ENCODE measurements around the gene PNLIPRP1. TPM values are rescaled to one million over a fixed set of nuclear protein-coding genes. Genes with fewer than 3 reads are reported as not detected.

PNLIPRP1 gene
- total and polyA plus RNA-seq, 2 experiments from 2014 or later: 0.21 TPM; not detected in 1

GRCh38 chr10:116557305-116557880 lies 33.4 kb upstream of the PNLIPRP1 start:
- Mint-ChIP-seq H3K36me3 (ENCODE audit: low read depth) (no peaks in the 10 kb centered on the region), H3K4me3 (no peak overlapping the region), H3K27ac (no peak overlapping the region), H3K4me1 (peaks cover 15% of the 10 kb centered on the region), H3K9me3 (no peaks in the 10 kb centered on the region), H3K27me3 (ENCODE audit: insufficient read depth, low read depth, poor library complexity) (peaks cover 1% of the 10 kb centered on the region)
- Histone ChIP-seq H3F3A (replicated peaks; ENCODE audit: low read depth) (no peaks in the 10 kb centered on the region), H3K36me3 (ENCODE audit: insufficient read depth) (no peaks in the 10 kb centered on the region), H2AFZ (peak overlapping the region; percentile 38; the same call in 1 of the 2 replicates), H3K4me2 (no peak overlapping the region), H3K27me3 (ENCODE audit: insufficient read depth) (no peaks in the 10 kb centered on the region), H3K79me2 (replicated peaks; ENCODE audit: insufficient read depth) (no peaks in the 10 kb centered on the region), H3K4me1 (ENCODE audit: insufficient read depth) (peaks cover 19% of the 10 kb centered on the region), H3K4me3 (no peak overlapping the region), H3K9me2 (ENCODE audit: insufficient read depth) (no peaks in the 10 kb centered on the region), H3K27ac (ENCODE audit: low read depth) (no peak overlapping the region), H4K20me1 (replicated peaks; ENCODE audit: insufficient read depth) (no peaks in the 10 kb centered on the region)
- TF ChIP-seq POLR2AphosphoS5 (IDR thresholded peaks at IDR 0.05; ENCODE audit: low read depth) (no peak), JUNB (IDR thresholded peaks at IDR 0.05; ENCODE audit: unreplicated experiment) (no peak), ETS1 (IDR thresholded peaks at IDR 0.05) (no peak), STAT1 (IDR thresholded peaks at IDR 0.05; ENCODE audit: unreplicated experiment) (no peak), CTCF (conservative IDR thresholded peaks at IDR 0.05; ENCODE audit: low read depth in 2 of 2) (no peak), NANOG (IDR thresholded peaks at IDR 0.05; ENCODE audit: borderline replicate concordance) (no peak), ZNF331 (CRISPR knock-in tag; IDR thresholded peaks at IDR 0.05; ENCODE audit: low read depth) (no peak), REST (IDR thresholded peaks at IDR 0.05; ENCODE audit: unreplicated experiment) (no peak), CREB1 (CRISPR knock-in tag; IDR thresholded peaks at IDR 0.05; ENCODE audit: low read depth) (no peak), EZH2phosphoT487 (IDR thresholded peaks at IDR 0.05; ENCODE audit: unreplicated experiment) (no peak), EZH2 (IDR thresholded peaks at IDR 0.05; ENCODE audit: low read depth, unreplicated experiment) (no peak), ZNF114 (CRISPR knock-in tag; IDR thresholded peaks at IDR 0.05) (no peak), ZNF462 (CRISPR knock-in tag; IDR thresholded peaks at IDR 0.05) (no peak)
- DNase-seq (ENCODE audit: low spot score): no peak
- no peak for ATAC-seq

All from GM23338 (cell line).